Measurements from ENCODE around the gene NLRC5. TPM values are rescaled to one million over a fixed set of nuclear protein-coding genes. Genes with fewer than 3 reads are reported as not detected.

Gene NLRC5
- total RNA-seq, 3 donors from 2014 or later, result 18.4 to 34.4 (median 24.1) TPM

- H3K27me3 ChIP-seq, result no peaks in the 10 kb centered on the region
- H3K27ac ChIP-seq, result peak overlapping the region; percentile 61 to 85
- no peaks in the 10 kb centered on the region for H3K36me3 ChIP-seq
- peak in 1 of 3 donors; percentile 8 for TF ChIP-seq CTCF (IDR thresholded peaks at IDR 0.05)
- no peak for TF ChIP-seq POLR2AphosphoS5 (IDR thresholded peaks at IDR 0.05)
- TF ChIP-seq POLR2A (IDR thresholded peaks at IDR 0.05), result no peak
- no peak for DNase-seq (ENCODE audit: low spot score in 2 of 2)
- no peaks in the 10 kb centered on the region for H3K9me3 ChIP-seq
- H3K4me1 ChIP-seq, result peaks cover 7% of the 10 kb centered on the region in 2 donors
- intact Hi-C loops (cut with DNase I; ENCODE audit: low total_unique reads), result no loop called here
- H3K4me3 ChIP-seq, result peak overlapping the region; percentile 79 to 86 (median 84)
These were observed 103.5 kb downstream of the NLRC5 start for GRCh38 chr16:57092786-57093411.

- Histone ChIP-seq H3K36me3 (no peaks in the 10 kb centered on the region), H3K4me1 (peaks cover 7% of the 10 kb centered on the region in 2 donors), H3K9me3 (no peaks in the 10 kb centered on the region), H3K27ac (no peak overlapping the region), H3K4me3 (peak overlapping the region; percentile 79 to 86 (median 84)), H3K27me3 (no peaks in the 10 kb centered on the region)
- no peak for DNase-seq (ENCODE audit: low spot score in 2 of 2)
- TF ChIP-seq POLR2A (IDR thresholded peaks at IDR 0.05), result no peak
- TF ChIP-seq POLR2AphosphoS5 (IDR thresholded peaks at IDR 0.05), result no peak
- no peak for TF ChIP-seq CTCF (IDR thresholded peaks at IDR 0.05)
- intact Hi-C loops (cut with DNase I; ENCODE audit: low total_unique reads), result no loop called here
These were observed 104.6 kb downstream of the NLRC5 start for GRCh38 chr16:57093666-57094564.

- Histone ChIP-seq H3K36me3 (no peaks in the 10 kb centered on the region), H3K4me3 (no peak overlapping the region), H3K9me3 (no peaks in the 10 kb centered on the region), H3K4me1 (peaks cover 7% of the 10 kb centered on the region in 2 donors), H3K27me3 (no peaks in the 10 kb centered on the region), H3K27ac (no peak overlapping the region)
- TF ChIP-seq CTCF (IDR thresholded peaks at IDR 0.05) (no peak), POLR2AphosphoS5 (IDR thresholded peaks at IDR 0.05) (no peak), POLR2A (IDR thresholded peaks at IDR 0.05) (no peak)
- DNase-seq (ENCODE audit: low spot score in 2 of 2), result no peak
- intact Hi-C loops (cut with DNase I; ENCODE audit: low total_unique reads), result no loop called here
These were observed 105.6 kb downstream of the NLRC5 start for GRCh38 chr16:57094911-57095310.

- intact Hi-C loops (cut with DNase I; ENCODE audit: low total_unique reads), result no loop called here
- Histone ChIP-seq H3K4me1 (peaks cover 7% of the 10 kb centered on the region in 2 donors), H3K9me3 (no peaks in the 10 kb centered on the region), H3K4me3 (no peak overlapping the region), H3K27ac (no peak overlapping the region), H3K36me3 (no peaks in the 10 kb centered on the region), H3K27me3 (no peaks in the 10 kb centered on the region)
- no peak for DNase-seq (ENCODE audit: low spot score in 2 of 2)
- TF ChIP-seq POLR2A (IDR thresholded peaks at IDR 0.05), result no peak
- TF ChIP-seq POLR2AphosphoS5 (IDR thresholded peaks at IDR 0.05), result no peak
- no peak for TF ChIP-seq CTCF (IDR thresholded peaks at IDR 0.05)
These were observed 106.8 kb downstream of the NLRC5 start for GRCh38 chr16:57096192-57096591.

GRCh38 chr16:57096793-57097192 is 107.4 kb downstream of the NLRC5 start:
- intact Hi-C loops (cut with DNase I; ENCODE audit: low total_unique reads), result no loop called here
- Histone ChIP-seq H3K36me3 (no peaks in the 10 kb centered on the region), H3K27ac (no peak overlapping the region), H3K4me1 (peaks cover 3 to 7% of the 10 kb centered on the region in 2 donors), H3K27me3 (no peaks in the 10 kb centered on the region), H3K4me3 (no peak overlapping the region), H3K9me3 (no peaks in the 10 kb centered on the region)
- DNase-seq (ENCODE audit: low spot score in 2 of 2), result no peak
- TF ChIP-seq POLR2A (IDR thresholded peaks at IDR 0.05), result no peak
- no peak for TF ChIP-seq CTCF (IDR thresholded peaks at IDR 0.05)
- TF ChIP-seq POLR2AphosphoS5 (IDR thresholded peaks at IDR 0.05), result no peak
